Stimulated activated CD8-positive, alpha-beta memory T cell treated with anti-CD3 and anti-CD28 coated beads, Interleukin-15, amount 100 ng/mL, for 4 hours (primary cell): ENCODE results near the gene FLAD1.
A peak's percentile ranks its signal among the peaks of the same experiment; 100 is the strongest.

Experiments
- DNase-seq, 2 donors: peaks; one replicate each; pipeline ENCODE4 v3.0.0-alpha.2; 2020; ENCODE audit warnings: low read depth in 2 of 2

FLAD1 gene

GRCh38 chr1:155016231-155016831, 33.2 kb downstream of the FLAD1 start:
- DNase-seq = no peak

DNA sequence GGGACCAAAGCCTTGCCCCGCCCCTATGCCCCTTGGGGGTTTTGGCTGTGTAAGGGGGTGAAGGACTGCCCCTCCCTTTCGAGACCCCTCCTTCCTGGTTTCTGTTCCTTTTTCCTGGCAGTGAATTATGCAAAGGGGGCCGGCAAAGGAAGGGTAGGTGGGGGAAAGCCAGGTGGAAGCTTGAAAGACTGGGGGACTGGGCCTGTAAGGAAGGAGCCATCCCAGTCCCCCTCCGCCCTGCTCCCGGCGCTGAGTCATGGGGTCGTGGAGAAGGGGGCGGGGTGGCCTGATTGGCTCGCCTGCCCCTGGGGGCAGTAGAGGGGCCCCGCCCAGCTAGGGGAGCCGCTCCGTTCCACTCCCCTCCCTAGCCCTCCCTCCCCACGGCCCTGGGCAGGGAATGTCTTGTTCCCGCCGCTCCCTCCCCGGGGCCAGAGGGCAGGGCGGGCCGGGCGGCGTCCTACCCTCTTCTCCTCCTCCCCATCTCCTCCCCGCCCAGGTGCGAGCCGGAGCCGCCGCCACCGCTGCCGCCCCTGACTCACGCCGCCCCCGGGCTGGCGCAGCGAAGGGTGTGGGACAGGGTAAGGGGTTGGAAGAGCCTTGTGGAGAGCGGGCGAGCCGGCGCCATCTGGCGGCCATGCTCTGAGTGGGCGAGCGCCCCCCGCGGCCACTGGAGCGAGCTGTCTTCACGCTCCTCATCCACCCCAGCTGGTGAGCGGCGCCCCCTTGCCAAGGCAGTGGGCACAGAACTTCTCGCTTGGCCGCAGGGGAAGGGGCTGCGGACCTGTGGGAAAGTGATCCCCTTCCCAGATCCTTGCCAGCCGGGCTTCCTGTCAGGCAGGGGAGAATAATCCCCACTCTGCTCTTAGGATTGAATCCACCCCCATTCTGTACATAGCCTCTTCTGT, 34.1 kb downstream of the FLAD1 start:
- DNase-seq = peak; percentile 85 to 87

GRCh38 chr1:155017946-155018316, 34.8 kb downstream of the FLAD1 start:
- DNase-seq = no peak

- no peak for DNase-seq
Measured at GRCh38 chr1:155018617-155019348, 35.6 kb downstream of the FLAD1 start.

DNA sequence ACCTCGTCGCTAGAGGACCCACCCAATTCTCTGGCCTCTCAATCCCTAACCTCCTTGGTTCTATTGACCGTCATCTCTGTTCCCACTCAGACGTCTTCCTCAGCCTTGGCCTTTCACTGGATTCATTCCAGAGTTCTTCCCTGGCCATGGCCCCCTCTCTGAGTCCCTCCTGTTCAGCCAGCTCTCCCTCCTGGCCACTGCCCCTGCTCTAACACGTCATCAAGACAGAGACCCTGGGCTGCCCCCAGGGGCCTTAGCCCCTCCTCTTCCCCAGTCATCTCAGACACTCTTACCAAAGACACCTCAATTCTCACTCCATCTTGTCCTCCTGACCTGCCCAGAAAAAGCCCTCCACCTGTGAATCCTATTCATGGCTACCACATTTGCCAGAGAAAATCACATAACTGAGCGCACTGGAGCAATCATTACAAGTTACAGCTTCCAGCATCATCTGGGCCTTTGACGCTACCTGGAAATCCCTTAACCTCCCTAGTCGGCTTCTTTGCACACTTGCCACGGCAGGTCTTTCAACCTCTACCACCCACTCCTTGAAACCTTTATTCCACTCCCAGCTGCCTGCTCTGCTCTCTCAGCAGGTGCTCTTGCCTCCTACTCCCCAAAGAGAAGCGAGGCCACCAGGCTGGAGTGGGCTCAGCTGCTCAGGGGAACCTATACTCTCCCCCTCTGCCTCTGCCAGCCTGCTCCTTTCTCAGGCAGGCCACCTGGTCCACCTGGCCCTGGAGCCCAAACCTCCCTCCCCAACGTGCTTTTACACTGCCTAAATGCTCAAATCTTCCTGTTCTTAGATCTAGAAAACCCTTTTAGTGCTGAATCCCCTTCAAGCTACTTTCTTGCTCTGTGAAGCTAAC, 36.5 kb downstream of the FLAD1 start:
- no peak for DNase-seq

- DNase-seq = no peak
Measured at GRCh38 chr1:155022136-155022926, 39.2 kb downstream of the FLAD1 start.

DNA sequence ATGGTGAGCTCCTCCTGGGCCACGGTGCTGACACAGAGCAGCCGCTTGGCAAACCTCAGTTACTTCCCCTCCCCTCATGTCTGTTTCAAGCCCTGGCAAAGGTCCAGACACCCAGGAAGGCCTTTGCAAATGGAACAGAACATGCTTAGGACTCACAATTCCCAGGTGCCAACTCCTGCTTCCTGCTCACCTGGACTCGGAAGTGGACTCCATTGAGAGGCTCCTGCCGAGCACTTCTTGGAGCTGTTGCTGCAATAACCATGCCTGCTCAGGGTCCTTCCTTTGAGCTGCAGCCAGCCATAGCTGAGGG, 39.7 kb downstream of the FLAD1 start:
- DNase-seq = no peak

DNA sequence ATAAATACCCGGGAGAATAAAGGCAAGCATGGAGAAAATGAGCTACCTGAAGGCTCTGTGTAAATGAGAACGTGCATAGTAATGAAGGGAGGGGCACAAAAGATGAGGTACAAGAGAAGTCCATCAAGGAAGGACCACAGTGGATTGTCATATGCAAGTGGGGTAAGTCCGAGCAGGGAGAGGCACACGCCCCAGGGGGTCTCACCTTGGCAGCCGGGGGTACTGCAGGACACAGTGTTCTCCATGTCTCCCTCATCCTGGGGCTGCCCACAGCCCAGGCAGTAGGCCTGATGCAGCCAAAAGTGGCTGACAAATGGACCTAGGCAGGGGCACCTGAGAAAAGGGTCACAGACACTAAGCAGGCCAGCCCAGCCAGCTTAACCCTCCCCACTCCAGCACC, 40.5 kb downstream of the FLAD1 start:
- DNase-seq = no peak

- no peak for DNase-seq
Measured at GRCh38 chr1:155024315-155024714, 41.2 kb downstream of the FLAD1 start.

- no peak for DNase-seq
Measured at GRCh38 chr1:155026154-155026553, 43.0 kb downstream of the FLAD1 start.

DNA sequence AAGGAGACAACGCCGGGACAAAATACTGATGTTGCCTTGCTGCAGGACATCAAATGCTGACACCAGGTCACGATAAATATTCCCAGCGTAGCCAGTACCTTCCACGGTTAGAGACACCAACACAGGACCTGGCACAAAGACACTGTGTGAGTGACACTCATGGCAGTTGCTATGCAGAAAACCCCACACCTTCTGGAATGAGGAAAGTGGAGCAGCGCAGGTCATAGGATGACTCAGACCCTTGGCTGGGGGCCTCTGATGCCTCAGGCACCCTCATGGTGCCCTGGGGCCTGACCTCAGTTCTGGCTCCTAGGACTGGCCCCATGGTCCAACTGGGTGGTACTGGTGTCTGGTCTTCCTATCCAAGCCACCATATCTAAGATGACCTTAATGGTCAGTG, 43.4 kb downstream of the FLAD1 start:
- no peak for DNase-seq

DNA sequence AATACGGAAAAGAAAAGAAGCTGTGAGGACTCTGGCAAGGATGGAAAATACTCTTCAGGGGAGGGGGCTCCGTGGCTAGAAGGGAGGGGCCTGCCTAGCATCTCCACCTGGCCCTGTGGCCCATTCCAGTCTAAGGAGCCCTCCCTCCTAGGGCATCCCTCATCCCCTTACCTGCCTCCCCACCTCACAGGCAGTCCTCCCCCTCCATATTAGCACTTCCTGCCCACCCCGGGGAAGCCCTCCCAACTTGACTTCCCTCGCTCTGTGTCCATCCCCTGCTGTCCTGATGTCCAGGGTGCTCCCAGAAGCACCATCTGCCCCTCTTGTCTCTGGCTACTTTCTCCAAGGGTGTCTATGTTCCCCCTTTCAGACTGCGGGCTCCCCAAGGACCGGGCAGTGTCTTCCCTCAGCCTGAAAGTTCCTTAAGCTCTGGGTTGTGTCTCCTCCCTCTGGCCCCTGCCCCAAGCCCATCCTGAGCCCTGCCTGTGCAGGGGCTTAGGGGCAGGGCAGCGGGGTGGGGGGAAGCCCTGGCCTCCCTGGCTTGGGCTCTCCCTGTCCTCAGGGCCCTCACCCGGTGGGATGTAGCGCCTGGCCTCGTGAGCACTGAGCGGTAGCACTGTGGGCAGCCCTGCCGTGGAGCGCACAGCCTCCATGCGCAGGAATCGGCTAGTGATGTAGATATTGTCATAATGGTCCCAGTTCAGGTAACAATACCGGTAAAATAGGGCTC, 46.5 kb downstream of the FLAD1 start:
- no peak for DNase-seq

GRCh38 chr1:155030243-155030795, 47.2 kb downstream of the FLAD1 start:
- no peak for DNase-seq

GRCh38 chr1:155030899-155031298, 47.8 kb downstream of the FLAD1 start:
- DNase-seq = no peak

DNA sequence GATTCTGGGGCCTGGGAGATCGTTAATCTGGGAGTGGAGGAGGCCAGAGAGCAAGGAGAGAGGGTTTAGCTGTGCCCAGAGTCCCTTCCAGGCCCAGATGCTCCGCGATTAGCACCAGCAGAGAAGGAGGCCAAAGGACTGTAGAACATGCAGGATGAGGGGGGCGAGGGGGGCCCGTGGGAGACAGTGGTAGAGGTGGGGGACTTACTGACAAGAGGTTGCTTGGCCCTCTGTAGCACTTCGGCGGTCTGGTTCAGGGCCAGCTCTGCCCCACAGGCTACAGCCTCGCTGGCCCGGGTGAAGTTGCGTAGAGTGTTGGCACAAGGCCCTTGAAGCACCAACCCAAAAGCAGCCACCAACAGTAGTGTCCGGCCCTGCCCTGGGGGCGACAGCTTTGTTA, 49.7 kb downstream of the FLAD1 start:
- no peak for DNase-seq

DNA sequence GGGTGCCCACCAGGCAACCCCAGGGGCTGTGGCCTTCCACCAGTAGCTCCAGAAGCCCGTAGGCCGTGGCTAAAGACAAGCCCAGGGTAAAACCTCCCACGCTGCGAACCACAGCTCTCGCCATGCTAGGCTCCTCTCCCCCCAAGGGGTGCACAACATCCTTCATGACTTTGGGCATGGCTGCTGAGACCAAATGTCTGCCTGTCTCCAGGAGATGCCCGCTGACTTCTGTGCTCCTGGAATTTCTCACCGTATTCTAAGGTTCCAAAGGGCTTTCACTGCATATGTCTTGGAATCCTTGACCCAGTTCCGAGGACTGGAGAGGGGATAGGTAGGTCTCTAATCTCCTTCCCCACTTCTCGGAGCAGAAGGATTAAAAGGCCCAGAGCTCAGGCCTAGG, 50.4 kb downstream of the FLAD1 start, which contains the start of the genes DCST1 and DCST2:
Gene DCST1, plus strand, starts transcription at position 301 of the 400 bp plus-strand sequence. CDS start 213 bp downstream, outside the sequence.
Gene DCST2, minus strand, starts transcription at position 258 of the 400 bp plus-strand sequence. Its CDS starts 80 bp downstream, at position 178.
- no peak for DNase-seq

DNA sequence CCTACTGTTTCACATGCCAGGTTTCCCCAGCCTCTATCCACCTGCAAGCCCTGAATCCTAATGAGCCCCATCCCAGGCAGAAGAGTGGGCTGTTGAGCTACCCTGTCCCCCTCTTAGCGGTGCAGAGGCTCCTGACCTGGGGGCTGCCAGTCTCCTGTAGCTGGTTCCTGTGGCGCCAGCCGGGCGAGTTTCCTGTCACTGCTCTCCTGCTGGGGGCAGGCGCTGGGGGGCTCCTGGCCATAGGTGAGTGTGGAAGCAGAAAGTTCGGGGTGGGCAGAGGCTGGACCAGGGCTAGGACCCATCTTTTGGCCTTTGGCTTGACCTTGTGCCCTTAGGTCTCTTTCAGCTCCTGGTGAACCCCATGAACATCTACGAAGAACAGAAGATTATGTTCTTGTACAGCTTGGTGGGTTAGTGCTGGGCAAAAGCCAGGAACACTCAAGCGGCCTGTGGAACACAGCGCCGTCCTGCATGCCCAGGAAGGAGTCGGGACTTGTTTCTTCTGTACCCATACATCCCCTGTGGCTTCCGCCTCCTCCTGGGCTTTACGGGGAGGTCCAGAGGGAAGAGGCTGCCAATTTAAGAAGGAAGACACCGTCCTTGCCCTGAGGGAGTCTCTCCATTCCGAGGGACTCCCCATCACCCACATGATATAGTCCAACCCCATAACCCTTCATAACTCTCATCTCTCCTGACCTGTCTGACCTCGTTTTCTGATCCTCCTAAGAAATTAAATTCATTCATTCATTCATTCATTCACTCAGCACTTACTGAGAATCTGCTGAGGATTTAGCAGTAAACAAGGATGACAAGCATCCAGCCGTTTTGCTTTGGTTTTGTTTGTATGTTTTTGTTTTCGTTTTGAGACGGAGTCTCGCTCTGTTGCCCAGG, 51.4 kb downstream of the FLAD1 start:
- DNase-seq = no peak

- DNase-seq = no peak
Measured at GRCh38 chr1:155035936-155036335, 52.8 kb downstream of the FLAD1 start.

GRCh38 chr1:155037043-155037442, 53.9 kb downstream of the FLAD1 start:
- no peak for DNase-seq
